Limb (tissue), 2 donors: ENCODE data around the gene AK1.
"Not testable (repeated sequence)": the region's sequence is repeated elsewhere in the genome, so short reads cannot be mapped to it uniquely, and the experiment has no call there.

Source experiments
- DNase-seq, 2 donors: peaks; one replicate each; pipeline ENCODE4 v3.0.0-alpha.2; 2016; ENCODE audit errors: extremely low spot score in 2 of 2

Gene AK1

GRCh38 chr9:127884976-127885490 is 7.6 kb upstream of the AK1 start:
- DNase-seq: no peak

GRCh38 chr9:127884427-127884911 is 7.0 kb upstream of the AK1 start:
- no peak for DNase-seq

GRCh38 chr9:127883959-127884358 is 6.5 kb upstream of the AK1 start:
- peak in 1 of 2 donors; percentile 26 for DNase-seq

GRCh38 chr9:127881715-127882114 is 4.2 kb upstream of the AK1 start:
- not testable (repeated sequence) for DNase-seq

- no peak for DNase-seq
Observed at GRCh38 chr9:127880143-127880542, 2.7 kb upstream of the AK1 start.

GRCh38 chr9:127878652-127879390 is 1.3 kb upstream of the AK1 start:
- peak in 1 of 2 donors; percentile 27 for DNase-seq

- DNase-seq: no peak
Observed at GRCh38 chr9:127878001-127878651, 651 bp upstream of the AK1 start.

- DNase-seq: no peak
Observed at GRCh38 chr9:127876764-127877562, 512 bp downstream of the AK1 start.

GRCh38 chr9:127876026-127876763 is 1.3 kb downstream of the AK1 start:
- peak in 1 of 2 donors; percentile 45 for DNase-seq

GRCh38 chr9:127875306-127875966 is 2.0 kb downstream of the AK1 start:
- peak in 1 of 2 donors; percentile 48 for DNase-seq

GRCh38 chr9:127874301-127875221 is 2.9 kb downstream of the AK1 start:
- DNase-seq: peak in 1 of 2 donors; percentile 40

- DNase-seq: peak in 1 of 2 donors; percentile 47
Observed at GRCh38 chr9:127873886-127874285, 3.6 kb downstream of the AK1 start.

GRCh38 chr9:127873223-127873691 is 4.2 kb downstream of the AK1 start:
- peak in 1 of 2 donors; percentile 67 for DNase-seq

GRCh38 chr9:127872369-127873222 is 4.9 kb downstream of the AK1 start:
- no peak for DNase-seq

GRCh38 chr9:127871531-127871930 is 5.9 kb downstream of the AK1 start:
- DNase-seq: no peak

- DNase-seq: no peak
Observed at GRCh38 chr9:127870887-127871286, 6.6 kb downstream of the AK1 start.

- DNase-seq: not testable (repeated sequence)
Observed at GRCh38 chr9:127870153-127870491, 7.4 kb downstream of the AK1 start.
